SK-N-DZ (cell line): ENCODE results near the gene CXCL8.
"Not testable (repeated sequence)": the region's sequence is repeated elsewhere in the genome, so short reads cannot be mapped to it uniquely, and the experiment has no call there.

Source experiments
- DNase-seq: peaks from one replicate; pipeline ENCODE4 v3.0.0-alpha.2; 2015; ENCODE audit warnings: low spot score

CXCL8 gene

DNA sequence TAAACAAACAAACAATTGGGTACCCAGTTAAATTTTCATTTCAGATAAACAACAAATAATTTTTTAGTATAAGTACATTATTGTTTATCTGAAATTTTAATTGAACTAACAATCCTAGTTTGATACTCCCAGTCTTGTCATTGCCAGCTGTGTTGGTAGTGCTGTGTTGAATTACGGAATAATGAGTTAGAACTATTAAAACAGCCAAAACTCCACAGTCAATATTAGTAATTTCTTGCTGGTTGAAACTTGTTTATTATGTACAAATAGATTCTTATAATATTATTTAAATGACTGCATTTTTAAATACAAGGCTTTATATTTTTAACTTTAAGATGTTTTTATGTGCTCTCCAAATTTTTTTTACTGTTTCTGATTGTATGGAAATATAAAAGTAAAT lies 2.9 kb downstream of the CXCL8 start:
- DNase-seq, result no peak

DNA sequence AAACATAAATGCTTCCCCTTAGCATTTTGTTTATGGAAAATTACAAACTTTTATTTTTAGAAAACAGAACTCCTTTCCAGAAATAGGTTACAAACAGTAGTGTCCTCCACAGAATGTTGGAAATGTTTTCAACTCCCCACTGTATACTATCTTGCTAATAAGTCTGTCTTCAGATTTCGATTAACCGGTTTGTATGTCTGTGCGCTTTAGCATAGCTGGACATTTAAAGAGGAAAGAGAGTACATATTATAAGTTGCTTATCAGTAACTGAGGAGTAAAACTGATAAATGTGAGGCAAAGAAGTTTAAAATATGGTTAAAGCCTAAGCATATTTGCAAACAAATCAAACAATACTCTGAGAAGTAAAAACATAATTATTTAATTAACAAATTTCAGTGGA lies 3.4 kb downstream of the CXCL8 start:
- DNase-seq, result no peak

- DNase-seq, result no peak
Measured at GRCh38 chr4:73744203-73744602, 3.8 kb downstream of the CXCL8 start.

DNA sequence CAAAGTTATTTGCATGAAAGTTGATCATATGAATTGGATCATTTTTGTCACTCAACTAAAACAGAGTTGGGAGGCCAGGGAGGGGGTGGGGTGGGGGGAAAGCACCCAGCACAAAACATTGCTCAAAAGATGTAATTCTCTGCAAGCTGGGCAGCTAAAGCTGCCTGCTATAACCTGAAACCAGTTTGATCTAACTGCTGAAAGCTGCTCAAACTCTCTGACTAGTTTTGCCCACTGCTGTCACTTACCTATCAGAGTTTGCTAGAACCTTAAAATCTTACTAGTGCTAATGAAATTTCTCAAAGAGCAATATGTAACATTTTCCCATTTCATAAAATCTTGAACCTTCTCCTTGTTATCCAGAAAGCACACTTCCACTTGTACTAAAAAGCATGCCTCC lies 10.4 kb downstream of the CXCL8 start:
- no peak for DNase-seq

GRCh38 chr4:73751166-73751565 lies 10.8 kb downstream of the CXCL8 start:
- DNase-seq, result no peak

- no peak for DNase-seq
Measured at GRCh38 chr4:73751830-73752229, 11.5 kb downstream of the CXCL8 start.

DNA sequence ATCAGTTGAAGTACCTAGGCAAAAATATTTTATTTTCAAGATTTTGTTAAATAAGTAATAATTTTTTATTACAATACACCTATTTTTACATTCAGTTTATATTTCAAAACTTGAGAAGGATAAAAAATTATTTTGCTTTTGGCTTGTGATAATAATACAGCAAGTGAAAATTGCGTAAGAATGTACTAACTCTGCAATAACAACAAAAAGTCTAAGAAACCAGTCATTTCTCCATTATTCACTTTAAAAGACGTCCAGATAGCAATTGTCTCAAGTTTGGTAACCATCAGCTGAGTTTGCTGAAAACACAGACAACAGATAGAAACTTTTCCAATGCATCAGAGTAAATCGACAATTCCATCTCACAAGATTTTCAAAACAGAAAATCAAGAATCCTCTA lies 12.1 kb downstream of the CXCL8 start:
- DNase-seq, result no peak

DNA sequence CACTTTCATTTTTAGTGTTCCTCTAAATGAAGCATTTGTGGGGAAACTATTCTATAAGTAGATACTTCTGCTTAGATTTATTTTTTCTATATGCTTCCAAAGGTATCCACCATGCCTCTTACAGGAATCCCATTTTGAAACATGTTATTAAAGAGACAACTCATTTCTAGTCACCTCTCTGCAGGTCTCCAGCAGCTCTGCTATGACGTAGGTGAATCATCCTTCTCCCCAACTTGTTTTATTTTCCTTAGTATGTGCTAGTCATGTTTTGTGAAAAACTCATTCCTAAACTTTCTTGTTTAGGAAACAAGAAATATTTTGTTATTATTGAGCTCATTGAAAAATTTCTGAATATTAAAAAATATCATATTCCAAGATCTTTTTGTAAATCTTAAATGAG lies 12.8 kb downstream of the CXCL8 start:
- DNase-seq, result no peak

GRCh38 chr4:73754934-73755333 lies 14.6 kb downstream of the CXCL8 start:
- no peak for DNase-seq

- no peak for DNase-seq
Measured at GRCh38 chr4:73759357-73759756, 19.0 kb downstream of the CXCL8 start.

DNA sequence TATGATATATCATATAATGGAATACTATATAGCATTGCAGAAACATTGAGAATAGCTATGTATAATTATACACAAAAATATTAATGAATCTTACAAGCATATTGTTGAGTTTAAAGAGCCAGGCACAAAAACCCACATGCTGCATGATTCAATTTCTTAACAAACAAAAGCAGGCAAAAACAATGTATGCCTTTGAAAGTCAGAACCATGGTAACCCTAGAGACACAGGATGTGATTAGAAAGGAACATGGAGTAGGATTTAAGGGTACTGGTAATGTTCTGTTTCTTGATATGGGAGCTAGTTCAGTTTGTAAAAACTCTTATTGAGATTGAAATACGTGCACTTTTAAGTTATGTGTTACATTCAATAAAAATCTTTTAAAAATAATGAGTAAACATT lies 21.5 kb downstream of the CXCL8 start:
- no peak for DNase-seq

- no peak for DNase-seq
Measured at GRCh38 chr4:73762409-73762808, 22.0 kb downstream of the CXCL8 start.

- DNase-seq, result no peak
Measured at GRCh38 chr4:73763877-73764276, 23.5 kb downstream of the CXCL8 start.

DNA sequence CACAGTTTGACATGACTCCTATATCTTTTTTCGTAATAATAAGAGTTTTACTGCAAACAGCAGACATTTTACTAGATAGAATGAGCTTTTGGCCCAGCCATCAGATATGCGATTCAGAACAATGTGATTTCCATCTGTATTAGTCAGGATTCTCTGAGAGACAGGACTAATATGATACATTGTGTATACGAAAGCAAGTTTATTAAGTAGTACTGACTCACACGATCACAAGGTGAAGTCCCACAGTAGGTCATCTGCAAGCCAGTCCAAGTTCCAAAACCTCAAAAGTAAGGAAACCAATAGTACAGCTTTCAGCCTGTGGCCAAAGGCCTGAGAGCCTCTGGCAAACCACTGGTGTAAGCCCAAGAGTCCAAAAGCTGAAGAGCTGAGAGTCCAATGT lies 24.1 kb downstream of the CXCL8 start:
- no peak for DNase-seq

- no peak for DNase-seq
Measured at GRCh38 chr4:73765296-73765695, 24.9 kb downstream of the CXCL8 start.

DNA sequence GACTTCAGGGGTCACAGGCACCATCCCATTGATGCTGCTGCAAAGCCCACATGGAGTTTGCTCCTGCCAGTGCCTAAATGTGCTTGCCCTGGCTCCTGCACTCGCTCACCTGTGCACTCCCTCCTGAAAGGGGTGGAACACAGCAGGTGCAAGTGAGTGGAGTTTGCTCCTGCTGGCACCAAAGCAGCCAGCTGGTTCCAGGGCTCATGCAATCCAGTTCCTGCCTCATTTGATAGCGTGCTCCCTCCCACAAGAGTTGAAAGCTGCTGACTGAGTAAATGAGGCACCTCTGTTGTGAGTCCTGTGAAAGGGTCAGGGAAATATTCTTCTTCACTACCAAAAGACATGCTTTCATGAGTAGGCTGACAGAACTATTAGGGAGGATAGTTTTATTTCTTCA lies 30.5 kb downstream of the CXCL8 start:
- no peak for DNase-seq

DNA sequence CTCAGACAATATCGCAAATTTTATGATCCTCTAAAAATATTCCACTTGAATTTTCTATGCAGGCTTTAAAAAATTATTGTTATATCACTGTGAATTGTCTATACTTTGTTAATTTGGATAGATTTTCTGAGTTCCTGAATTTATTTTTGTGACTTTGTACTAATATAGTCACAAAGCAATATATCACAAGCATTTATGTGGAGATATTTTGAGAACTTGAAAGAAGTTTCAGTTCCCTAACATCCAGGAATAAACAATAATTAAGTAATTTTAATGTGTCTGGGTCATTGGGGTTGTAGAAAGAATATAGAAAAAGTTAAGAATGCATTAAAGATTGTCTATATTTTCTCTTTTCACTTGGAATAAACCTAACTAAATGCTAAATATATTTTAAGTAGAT lies 32.0 kb downstream of the CXCL8 start:
- DNase-seq, result no peak

DNA sequence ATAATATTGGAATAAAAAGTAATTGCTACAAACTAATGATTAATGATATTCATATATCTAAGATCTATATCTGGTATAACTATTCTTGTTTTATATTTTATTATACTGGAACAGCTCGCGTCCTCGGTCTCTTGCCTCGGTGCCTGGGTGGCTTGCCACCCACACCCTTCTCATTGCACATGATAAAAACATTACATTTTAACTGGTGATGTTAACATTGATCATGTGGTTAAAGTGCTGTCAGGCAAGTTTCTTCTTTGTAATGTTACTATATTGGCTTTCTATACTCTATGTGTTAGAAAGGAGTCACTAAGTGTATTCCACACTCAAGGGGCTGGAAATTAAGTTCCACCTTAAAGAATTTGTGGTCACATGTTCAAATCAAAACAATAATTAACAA lies 34.0 kb downstream of the CXCL8 start:
- not testable (repeated sequence) for DNase-seq

DNA sequence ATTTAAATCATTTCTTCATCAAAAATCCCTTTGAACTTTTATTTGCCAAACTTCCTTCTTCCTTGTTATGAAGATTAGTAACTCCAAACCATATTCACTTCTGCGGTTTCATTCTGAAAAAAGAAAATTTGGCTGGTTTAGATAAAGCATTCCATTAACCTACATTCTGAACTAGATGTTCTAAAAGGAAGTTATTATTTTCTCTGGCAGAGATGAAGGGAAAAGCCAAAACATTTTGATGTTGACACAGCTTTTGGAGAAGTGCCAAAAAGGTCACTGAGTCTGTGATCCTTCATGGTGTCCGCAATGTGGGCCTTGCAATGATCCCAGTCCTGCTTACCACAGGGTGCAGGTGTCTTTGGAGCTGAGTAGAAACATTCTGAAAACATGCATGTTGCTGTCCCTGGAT lies 36.0 kb downstream of the CXCL8 start:
- no peak for DNase-seq

GRCh38 chr4:73777612-73778011 lies 37.2 kb downstream of the CXCL8 start:
- no peak for DNase-seq

DNA sequence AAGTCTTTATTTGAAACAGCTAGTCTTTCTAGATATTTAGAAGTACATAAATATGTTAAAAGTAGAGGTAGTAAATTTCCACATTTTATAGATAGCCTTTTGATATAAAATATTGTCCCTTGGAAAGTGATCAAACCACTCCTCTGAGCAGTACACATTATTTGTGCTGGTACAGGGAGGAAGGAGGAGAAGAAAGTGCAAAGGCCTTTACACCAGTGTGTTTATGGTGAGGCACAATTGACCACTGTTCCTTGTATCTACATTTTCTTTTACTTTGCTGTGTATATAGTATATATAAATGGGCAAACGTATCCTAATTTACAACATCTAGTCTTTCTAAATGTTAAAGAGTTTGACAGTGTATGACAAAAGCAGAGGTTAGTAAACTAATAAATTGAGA lies 39.9 kb downstream of the CXCL8 start:
- DNase-seq, result no peak

DNA sequence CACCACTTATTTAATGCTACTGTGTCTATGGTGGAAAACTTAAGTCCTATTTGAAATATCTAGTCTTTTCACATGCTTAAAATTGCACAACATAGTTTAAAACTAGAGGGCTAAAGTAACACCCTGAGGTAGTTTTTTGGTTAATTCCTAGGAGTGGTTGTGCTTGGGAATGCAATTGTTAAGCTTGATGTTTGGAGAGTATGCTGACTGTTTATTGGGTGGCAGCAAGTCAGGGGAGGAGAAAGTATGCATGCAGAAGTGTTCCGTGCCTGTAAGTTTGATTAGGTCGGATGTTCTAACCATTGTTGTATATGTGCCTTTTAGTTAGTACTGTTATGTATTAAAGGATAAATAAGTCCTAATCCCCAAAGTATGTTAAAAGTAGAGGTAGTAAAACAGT lies 40.5 kb downstream of the CXCL8 start:
- DNase-seq, result no peak

DNA sequence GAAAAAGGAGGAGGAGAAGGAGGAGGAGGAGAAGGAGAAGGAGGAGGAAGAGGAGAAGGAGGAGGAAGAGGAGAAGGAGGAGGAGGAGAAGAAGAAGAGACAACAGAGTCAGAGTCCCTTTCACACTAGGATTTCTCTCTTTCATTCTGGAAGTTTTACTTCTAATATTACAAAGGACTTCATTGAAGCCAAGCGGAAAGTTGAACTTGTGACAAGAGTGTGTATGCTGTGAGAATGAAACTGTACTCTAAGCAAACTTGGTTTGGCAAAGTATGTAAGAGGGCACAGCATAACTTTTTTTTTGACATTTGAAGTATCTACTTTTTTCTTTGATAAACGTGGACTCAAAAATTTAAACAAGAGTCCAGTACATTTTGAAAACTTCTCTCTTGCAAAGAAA lies 48.0 kb downstream of the CXCL8 start:
- no peak for DNase-seq
